ENCODE results near the gene CEP131. TPM values are rescaled to one million over a fixed set of nuclear protein-coding genes. Genes with fewer than 3 reads are reported as not detected.

Gene CEP131
- total and polyA plus RNA-seq, 2 of the 4 experiments (the other 2 are of a cell fraction): 4.8 to 9.6 TPM

DNA sequence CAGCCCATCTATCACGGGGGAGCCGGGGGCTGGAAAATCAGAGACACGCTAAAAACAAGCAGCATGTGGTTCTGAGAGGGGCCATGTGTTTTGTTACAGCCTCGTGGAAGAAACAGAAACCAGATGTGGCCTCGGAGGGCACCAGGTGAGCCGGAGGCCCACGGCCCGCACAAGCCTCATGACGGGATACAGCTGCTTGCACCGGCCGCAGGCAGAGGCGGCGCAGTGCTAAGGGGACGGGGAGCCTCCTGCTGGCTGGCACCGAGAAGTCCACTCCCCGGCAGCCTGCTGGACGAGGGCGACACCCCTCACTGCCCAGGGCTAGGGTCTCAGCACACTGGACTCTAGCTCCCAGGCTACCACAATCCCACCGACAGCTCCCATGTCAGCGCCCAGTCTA, 35.5 kb upstream of the CEP131 start:
- Histone ChIP-seq H3K9me1 (ENCODE audit: insufficient read depth, low read length) (peaks cover 7% of the 10 kb centered on the region), H2AFZ (replicated peaks; ENCODE audit: low read length, poor library complexity) (no peak overlapping the region), H4K8ac (ENCODE audit: low read depth in 2 of 2, low read length in 2 of 2) (no peak overlapping the region), H2BK20ac (ENCODE audit: low read depth, low read length) (no peak overlapping the region), H3K18ac (ENCODE audit: low read depth, low read length) (no peak overlapping the region), H3K27ac (ENCODE audit: insufficient read depth, low read length) (no peak overlapping the region), H4K5ac (ENCODE audit: low read depth, low read length) (no peak overlapping the region), H2BK120ac (ENCODE audit: low read depth, low read length) (no peak overlapping the region), H4K20me1 (ENCODE audit: insufficient read depth, low read length) (peaks cover 18% of the 10 kb centered on the region), H3K23ac (ENCODE audit: low read depth, low read length) (no peak overlapping the region), H3K27me3 (ENCODE audit: control insufficient read depth, insufficient read depth, low read length) (no peaks in the 10 kb centered on the region), H3K4me3 (ENCODE audit: insufficient read depth, low read depth, low read length) (no peak overlapping the region), H3K56ac (ENCODE audit: extremely low read depth, insufficient read depth, low read length) (no peak overlapping the region), H3K4me1 (ENCODE audit: control insufficient read depth, insufficient read depth, low read length) (peaks cover 12% of the 10 kb centered on the region), H3K36me3 (ENCODE audit: control insufficient read depth, insufficient read depth, low read length) (peaks cover 43% of the 10 kb centered on the region), H3K9me3 (ENCODE audit: control insufficient read depth, insufficient read depth, low read length) (no peaks in the 10 kb centered on the region), H2AK5ac (ENCODE audit: low read depth, low read length) (no peak overlapping the region), H3K14ac (replicated peaks; ENCODE audit: low read depth, low read length) (no peak overlapping the region), H2AK9ac (replicated peaks; ENCODE audit: low read depth, low read length, poor library complexity) (no peak overlapping the region), H3K9ac (ENCODE audit: low read depth, low read length) (no peak overlapping the region), H2BK15ac (ENCODE audit: low read depth, low read length) (no peak overlapping the region), H2BK5ac (ENCODE audit: low read depth, low read length, poor library complexity, severe bottlenecking) (no peak overlapping the region), H3K4ac (ENCODE audit: low read depth, low read length) (no peak overlapping the region), H3K79me1 (ENCODE audit: low read depth in 1 of 2, low read length in 2 of 2) (peaks cover 9 to 15% of the 10 kb centered on the region in 2 experiments; a peak in 3 of 4 replicates), H4K91ac (ENCODE audit: insufficient read depth, low read depth, low read length) (no peak overlapping the region), H3K4me2 (ENCODE audit: low read depth, low read length) (no peak overlapping the region)
- in situ Hi-C loops (cut with MboI; ENCODE audit: low sequenced_read_pairs) (loop anchor here (5.0 kb wide), 1 partner anchor 224 kb away; no protein-coding TSS in a partner anchor), intact Hi-C loops (cut with micrococcal nuclease) (no loop called here), dilution Hi-C loops (cut with HindIII; ENCODE audit: low sequenced_read_pairs, unreplicated experiment) (no loop called here)
- TF ChIP-seq, protein P1, sequence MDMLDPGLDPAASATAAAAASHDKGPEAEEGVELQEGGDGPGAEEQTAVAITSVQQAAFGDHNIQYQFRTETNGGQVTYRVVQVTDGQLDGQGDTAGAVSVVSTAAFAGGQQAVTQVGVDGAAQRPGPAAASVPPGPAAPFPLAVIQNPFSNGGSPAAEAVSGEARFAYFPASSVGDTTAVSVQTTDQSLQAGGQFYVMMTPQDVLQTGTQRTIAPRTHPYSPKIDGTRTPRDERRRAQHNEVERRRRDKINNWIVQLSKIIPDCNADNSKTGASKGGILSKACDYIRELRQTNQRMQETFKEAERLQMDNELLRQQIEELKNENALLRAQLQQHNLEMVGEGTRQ (IDR thresholded peaks at IDR 0.05; ENCODE audit: low read depth, low read length): no peak
- TF ChIP-seq RFX5 (IDR thresholded peaks at IDR 0.05; ENCODE audit: low read depth, low read length) (no peak), RCOR1 (IDR thresholded peaks at IDR 0.05; ENCODE audit: insufficient replicate concordance, low read length) (no peak)
- TF ChIP-seq, protein P2, sequence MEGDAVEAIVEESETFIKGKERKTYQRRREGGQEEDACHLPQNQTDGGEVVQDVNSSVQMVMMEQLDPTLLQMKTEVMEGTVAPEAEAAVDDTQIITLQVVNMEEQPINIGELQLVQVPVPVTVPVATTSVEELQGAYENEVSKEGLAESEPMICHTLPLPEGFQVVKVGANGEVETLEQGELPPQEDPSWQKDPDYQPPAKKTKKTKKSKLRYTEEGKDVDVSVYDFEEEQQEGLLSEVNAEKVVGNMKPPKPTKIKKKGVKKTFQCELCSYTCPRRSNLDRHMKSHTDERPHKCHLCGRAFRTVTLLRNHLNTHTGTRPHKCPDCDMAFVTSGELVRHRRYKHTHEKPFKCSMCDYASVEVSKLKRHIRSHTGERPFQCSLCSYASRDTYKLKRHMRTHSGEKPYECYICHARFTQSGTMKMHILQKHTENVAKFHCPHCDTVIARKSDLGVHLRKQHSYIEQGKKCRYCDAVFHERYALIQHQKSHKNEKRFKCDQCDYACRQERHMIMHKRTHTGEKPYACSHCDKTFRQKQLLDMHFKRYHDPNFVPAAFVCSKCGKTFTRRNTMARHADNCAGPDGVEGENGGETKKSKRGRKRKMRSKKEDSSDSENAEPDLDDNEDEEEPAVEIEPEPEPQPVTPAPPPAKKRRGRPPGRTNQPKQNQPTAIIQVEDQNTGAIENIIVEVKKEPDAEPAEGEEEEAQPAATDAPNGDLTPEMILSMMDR (conservative IDR thresholded peaks at IDR 0.05; ENCODE audit: low read depth, low read length): no peak
- ATAC-seq (ENCODE audit: low read depth): no peak
- no TSS peak for BruUV-seq (replicated peaks)
- ChIA-PET CTCF (interaction anchor here (0.9 kb wide), 1 partner anchor 9 kb away, joined by 3 read pairs; no protein-coding TSS in a partner anchor), POLR2A (ENCODE audit: unreplicated experiment) (interaction anchor here (0.5 kb wide), 1 partner anchor 139 kb away, joined by 5 read pairs; no protein-coding TSS in a partner anchor)
- 70% methylated on average over 18 of the region's 20 CpGs; no CpG with 5 or more reads in 1 of the 2 experiments for WGBS, 2 experiments (ENCODE audit: extremely low coverage in 2 of 2, insufficient read length in 1 of 2)
- DNase-seq: no peak

Data from IMR-90 (cell line).